ENCODE results near the gene ECI2.

The ECI2 gene

GRCh38 chr6:4145083-4145482, 9.7 kb upstream of the ECI2 start:
- TF ChIP-seq, protein P1, sequence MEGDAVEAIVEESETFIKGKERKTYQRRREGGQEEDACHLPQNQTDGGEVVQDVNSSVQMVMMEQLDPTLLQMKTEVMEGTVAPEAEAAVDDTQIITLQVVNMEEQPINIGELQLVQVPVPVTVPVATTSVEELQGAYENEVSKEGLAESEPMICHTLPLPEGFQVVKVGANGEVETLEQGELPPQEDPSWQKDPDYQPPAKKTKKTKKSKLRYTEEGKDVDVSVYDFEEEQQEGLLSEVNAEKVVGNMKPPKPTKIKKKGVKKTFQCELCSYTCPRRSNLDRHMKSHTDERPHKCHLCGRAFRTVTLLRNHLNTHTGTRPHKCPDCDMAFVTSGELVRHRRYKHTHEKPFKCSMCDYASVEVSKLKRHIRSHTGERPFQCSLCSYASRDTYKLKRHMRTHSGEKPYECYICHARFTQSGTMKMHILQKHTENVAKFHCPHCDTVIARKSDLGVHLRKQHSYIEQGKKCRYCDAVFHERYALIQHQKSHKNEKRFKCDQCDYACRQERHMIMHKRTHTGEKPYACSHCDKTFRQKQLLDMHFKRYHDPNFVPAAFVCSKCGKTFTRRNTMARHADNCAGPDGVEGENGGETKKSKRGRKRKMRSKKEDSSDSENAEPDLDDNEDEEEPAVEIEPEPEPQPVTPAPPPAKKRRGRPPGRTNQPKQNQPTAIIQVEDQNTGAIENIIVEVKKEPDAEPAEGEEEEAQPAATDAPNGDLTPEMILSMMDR (IDR thresholded peaks at IDR 0.05; ENCODE audit: low read depth, low read length): no peak
- H3K4me3 ChIP-seq (replicated peaks in 1 of 2; ENCODE audit: low read depth in 2 of 2, low read length in 2 of 2): no peak overlapping the region
- DNase-seq (ENCODE audit: low read depth in 2 of 2): no peak

DNA sequence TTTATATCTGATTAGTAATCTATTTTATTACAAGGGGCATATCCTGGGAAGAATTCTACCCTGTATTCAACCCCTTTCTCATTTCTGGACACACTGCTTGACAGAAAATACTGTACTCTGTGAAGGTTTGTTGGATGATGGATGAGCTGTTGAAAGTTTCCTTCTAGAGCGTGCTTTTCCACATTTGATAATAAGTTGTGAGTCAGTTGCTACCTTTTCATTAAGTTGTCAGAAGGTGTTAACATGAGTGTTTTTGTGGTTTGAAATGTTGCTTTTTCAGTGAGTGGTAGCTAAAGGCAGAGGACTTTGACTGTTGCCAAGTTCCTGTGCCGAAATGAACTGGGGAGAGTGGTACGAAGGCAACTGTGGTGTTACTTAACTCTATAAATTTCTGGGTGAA, 3.9 kb upstream of the ECI2 start:
- TF ChIP-seq, protein P1 (IDR thresholded peaks at IDR 0.05; ENCODE audit: low read depth, low read length): no peak
- no peak overlapping the region for H3K4me3 ChIP-seq (replicated peaks in 1 of 2; ENCODE audit: low read depth in 2 of 2, low read length in 2 of 2)
- DNase-seq (ENCODE audit: low read depth in 2 of 2): peak in 1 of 2 donors; percentile 20

DNA sequence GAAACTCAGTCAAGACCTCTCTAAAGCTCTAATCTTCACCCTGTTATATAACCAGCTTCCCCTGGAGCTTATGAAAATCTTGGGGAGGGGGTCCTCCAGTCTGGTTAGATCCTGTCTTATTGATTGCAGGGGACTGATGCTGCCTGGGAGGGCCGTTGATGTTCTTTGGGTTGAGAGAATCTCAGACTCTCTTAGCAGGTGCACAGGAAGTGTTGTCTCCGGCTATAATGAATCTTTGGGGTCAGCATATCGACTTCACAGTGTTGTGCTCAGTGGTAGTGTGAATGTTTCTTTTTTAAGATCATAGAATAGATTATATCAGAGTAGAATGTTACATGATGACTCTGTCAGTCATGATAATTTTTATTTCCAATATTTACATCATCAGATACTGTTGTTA, 2.8 kb upstream of the ECI2 start:
- TF ChIP-seq, protein P1 (IDR thresholded peaks at IDR 0.05; ENCODE audit: low read depth, low read length): no peak
- DNase-seq (ENCODE audit: low read depth in 2 of 2): no peak
- no peak overlapping the region for H3K4me3 ChIP-seq (replicated peaks in 1 of 2; ENCODE audit: low read depth in 2 of 2, low read length in 2 of 2)

DNA sequence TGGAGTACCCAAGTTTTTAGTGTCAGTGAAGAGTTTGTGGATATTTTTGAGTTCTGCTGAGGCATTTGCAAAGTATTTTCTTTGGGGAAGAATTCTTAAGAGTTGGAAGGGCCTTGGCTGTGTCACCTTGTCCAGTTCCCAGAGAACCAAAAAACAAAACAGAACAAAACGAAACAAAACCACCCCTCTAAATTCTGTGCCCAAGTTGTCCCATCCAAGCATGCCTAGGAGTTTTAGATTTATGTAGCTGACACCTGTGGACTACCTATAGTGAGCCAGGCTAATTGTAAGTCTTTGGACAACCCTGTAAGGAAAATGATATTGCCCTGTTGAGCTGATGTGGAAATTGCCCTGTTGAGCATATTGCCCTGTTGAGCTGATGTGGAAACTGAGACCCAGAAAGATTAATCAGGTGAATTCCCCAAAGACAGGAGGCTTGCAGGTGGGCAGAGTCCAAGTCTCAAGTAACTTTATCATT, 1.0 kb upstream of the ECI2 start:
- DNase-seq (ENCODE audit: low read depth in 2 of 2): no peak
- H3K4me3 ChIP-seq (replicated peaks in 1 of 2; ENCODE audit: low read depth in 2 of 2, low read length in 2 of 2): peak overlapping the region; percentile 61 to 68
- TF ChIP-seq, protein P1 (IDR thresholded peaks at IDR 0.05; ENCODE audit: low read depth, low read length): no peak

GRCh38 chr6:4135665-4136353, 434 bp upstream of the ECI2 start:
- H3K4me3 ChIP-seq (replicated peaks in 1 of 2; ENCODE audit: low read depth in 2 of 2, low read length in 2 of 2): peak overlapping the region; percentile 61 to 68
- peak; percentile 93 to 98 for DNase-seq (ENCODE audit: low read depth in 2 of 2)
- TF ChIP-seq, protein P1 (IDR thresholded peaks at IDR 0.05; ENCODE audit: low read depth, low read length): no peak

- DNase-seq (ENCODE audit: low read depth in 2 of 2): peak; percentile 9 to 18
- TF ChIP-seq, protein P1 (IDR thresholded peaks at IDR 0.05; ENCODE audit: low read depth, low read length): no peak
Observed at GRCh38 chr6:4133941-4134838, 1.2 kb downstream of the ECI2 start.

More at GRCh38 chr6:4133941-4134838, 1.2 kb downstream of the ECI2 start:
- H3K4me3 ChIP-seq (replicated peaks in 1 of 2; ENCODE audit: low read depth in 2 of 2, low read length in 2 of 2): peak overlapping the region; percentile 78 to 83
